Loucy (cell line): ENCODE results near the gene HECTD1.

Experiments
- H2AFZ ChIP-seq: fragments of 200-600 bp; sonication (generic); 2 replicates; pipeline ENCODE4 v1.6.0; 2016; ENCODE audit warnings: antibody characterized with exemption, mild to moderate bottlenecking, low read length, moderate library complexity
- H3F3A ChIP-seq: fragments of 200-600 bp; 2 replicates; pipeline ENCODE4 v1.6.0; 2016; ENCODE audit warnings: antibody characterized with exemption, low read depth, mild to moderate bottlenecking
- H3K27me3 ChIP-seq: fragments of 200-600 bp; sonication (generic); 2 replicates; pipeline ENCODE4 v1.6.1; 2014; ENCODE audit warnings: low read length, mild to moderate bottlenecking; ENCODE audit not compliant: insufficient read depth, poor library complexity, severe bottlenecking
- H3K36me3 ChIP-seq: fragments of 200-600 bp; sonication (generic); 2 replicates; pipeline ENCODE4 v1.6.1; 2016; ENCODE audit warnings: low read length; ENCODE audit not compliant: insufficient read depth
- H3K4me1 ChIP-seq: fragments of 200-600 bp; sonication (generic); 2 replicates; pipeline ENCODE4 v1.5.1; 2014; ENCODE audit warnings: low read length, mild to moderate bottlenecking; ENCODE audit not compliant: insufficient read depth, poor library complexity, severe bottlenecking
- H3K4me2 ChIP-seq: fragments of 200-600 bp; sonication (generic); 2 replicates; pipeline ENCODE4 v1.6.0; 2014; ENCODE audit warnings: antibody characterized with exemption, low read length, low read depth, mild to moderate bottlenecking; ENCODE audit not compliant: poor library complexity, severe bottlenecking
- H3K4me3 ChIP-seq: fragments of 200-600 bp; sonication (generic); 2 replicates; pipeline ENCODE4 v1.5.1; 2014; ENCODE audit warnings: low read length, mild to moderate bottlenecking, mixed read lengths; ENCODE audit not compliant: poor library complexity, severe bottlenecking
- H3K79me2 ChIP-seq: fragments of 200-600 bp; sonication (generic); 2 replicates; pipeline ENCODE4 v1.6.1; 2014; ENCODE audit warnings: low read length; ENCODE audit not compliant: insufficient read depth
- H3K9ac ChIP-seq: fragments of 200-600 bp; sonication (generic); 2 replicates; pipeline ENCODE4 v1.6.0; 2014; ENCODE audit warnings: mild to moderate bottlenecking, low read depth, low read length, moderate library complexity; ENCODE audit not compliant: poor library complexity, severe bottlenecking
- H3K9me2 ChIP-seq: fragments of 200-600 bp; sonication (generic); replicated peaks from 2 replicates; pipeline ENCODE4 v1.6.1; 2016; ENCODE audit warnings: low read depth, low read length, mixed read lengths
- H3K9me3 ChIP-seq: fragments of 200-600 bp; sonication (generic); 2 replicates; pipeline ENCODE4 v1.6.1; 2014; ENCODE audit warnings: mild to moderate bottlenecking, antibody characterized with exemption, low read length, low read depth; ENCODE audit not compliant: insufficient read depth
- H4K20me1 ChIP-seq: fragments of 200-600 bp; sonication (generic); 2 replicates; pipeline ENCODE4 v1.6.0; 2014; ENCODE audit warnings: antibody characterized with exemption, low read length, mild to moderate bottlenecking; ENCODE audit not compliant: insufficient read depth, poor library complexity, severe bottlenecking
- EZH2phosphoT487 ChIP-seq: fragments of 200-600 bp; IDR thresholded peaks from 2 replicates; pipeline ENCODE4 v1.6.1; 2018; ENCODE audit warnings: antibody characterized with exemption, mild to moderate bottlenecking, moderate library complexity, borderline replicate concordance
- TF ChIP-seq, protein P1 (sequence below): fragments of 200-600 bp; sonication (generic); conservative IDR thresholded peaks from 2 replicates; pipeline ENCODE4 v1.5.1; 2014; ENCODE audit warnings: mild to moderate bottlenecking, antibody characterized with exemption, low read length

HECTD1 gene

DNA sequence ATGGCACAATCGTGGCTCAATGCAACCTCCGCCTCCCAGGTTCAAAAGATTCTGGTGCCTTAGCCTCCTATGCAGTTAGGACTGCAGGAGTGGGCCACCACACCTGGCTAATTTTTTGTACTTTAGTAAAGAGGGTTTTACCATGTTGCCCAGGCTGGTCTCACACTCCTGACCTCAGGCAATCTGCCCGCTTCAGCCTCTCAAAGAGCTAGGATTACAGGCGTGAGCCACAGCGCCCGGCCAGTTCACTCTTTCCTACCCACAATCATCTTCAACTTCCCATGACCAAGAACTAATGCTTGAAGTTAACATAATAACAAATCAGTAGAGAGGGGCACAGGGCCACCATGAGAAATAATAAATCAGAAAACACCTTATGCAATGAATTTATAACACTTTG, 82.4 kb downstream of the HECTD1 start:
- no peaks in the 10 kb centered on the region for H3K4me1 ChIP-seq
- H3F3A ChIP-seq: no peaks in the 10 kb centered on the region
- no peak overlapping the region for H2AFZ ChIP-seq
- H3K36me3 ChIP-seq: peaks cover 69% of the 10 kb centered on the region
- no peaks in the 10 kb centered on the region for H3K27me3 ChIP-seq
- no peak overlapping the region for H3K9ac ChIP-seq
- H3K9me2 ChIP-seq: no peaks in the 10 kb centered on the region
- no peaks in the 10 kb centered on the region for H3K79me2 ChIP-seq
- H3K4me3 ChIP-seq: no peak overlapping the region
- H3K4me2 ChIP-seq: no peak overlapping the region
- H4K20me1 ChIP-seq: peaks cover 44% of the 10 kb centered on the region
- no peaks in the 10 kb centered on the region for H3K9me3 ChIP-seq
- TF ChIP-seq EZH2phosphoT487: no peak
- TF ChIP-seq, protein P1, sequence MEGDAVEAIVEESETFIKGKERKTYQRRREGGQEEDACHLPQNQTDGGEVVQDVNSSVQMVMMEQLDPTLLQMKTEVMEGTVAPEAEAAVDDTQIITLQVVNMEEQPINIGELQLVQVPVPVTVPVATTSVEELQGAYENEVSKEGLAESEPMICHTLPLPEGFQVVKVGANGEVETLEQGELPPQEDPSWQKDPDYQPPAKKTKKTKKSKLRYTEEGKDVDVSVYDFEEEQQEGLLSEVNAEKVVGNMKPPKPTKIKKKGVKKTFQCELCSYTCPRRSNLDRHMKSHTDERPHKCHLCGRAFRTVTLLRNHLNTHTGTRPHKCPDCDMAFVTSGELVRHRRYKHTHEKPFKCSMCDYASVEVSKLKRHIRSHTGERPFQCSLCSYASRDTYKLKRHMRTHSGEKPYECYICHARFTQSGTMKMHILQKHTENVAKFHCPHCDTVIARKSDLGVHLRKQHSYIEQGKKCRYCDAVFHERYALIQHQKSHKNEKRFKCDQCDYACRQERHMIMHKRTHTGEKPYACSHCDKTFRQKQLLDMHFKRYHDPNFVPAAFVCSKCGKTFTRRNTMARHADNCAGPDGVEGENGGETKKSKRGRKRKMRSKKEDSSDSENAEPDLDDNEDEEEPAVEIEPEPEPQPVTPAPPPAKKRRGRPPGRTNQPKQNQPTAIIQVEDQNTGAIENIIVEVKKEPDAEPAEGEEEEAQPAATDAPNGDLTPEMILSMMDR: no peak

DNA sequence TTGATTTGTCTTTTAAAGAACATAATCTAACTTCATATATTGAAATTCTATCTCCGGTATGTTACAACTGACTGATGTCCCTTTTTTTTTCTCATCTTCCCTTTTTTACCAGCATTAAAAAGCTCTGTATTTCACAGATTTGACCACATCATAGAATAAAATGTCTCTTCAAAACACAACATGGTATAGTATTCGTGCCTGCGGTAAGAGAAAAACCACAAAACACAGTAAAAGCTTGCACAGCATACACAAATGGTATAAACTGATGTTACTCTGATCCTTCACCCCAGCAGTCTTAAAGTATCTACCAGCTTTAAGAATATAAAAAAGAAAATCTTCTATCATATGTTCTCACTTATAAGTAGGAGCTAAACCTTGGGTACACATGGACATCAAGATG, 83.4 kb downstream of the HECTD1 start:
- Histone ChIP-seq H3K9ac (no peak overlapping the region), H3K4me1 (no peaks in the 10 kb centered on the region), H2AFZ (no peak overlapping the region), H3F3A (no peaks in the 10 kb centered on the region), H3K4me3 (no peak overlapping the region), H4K20me1 (peaks cover 44% of the 10 kb centered on the region), H3K27me3 (no peaks in the 10 kb centered on the region), H3K4me2 (no peak overlapping the region), H3K9me2 (no peaks in the 10 kb centered on the region), H3K9me3 (no peaks in the 10 kb centered on the region), H3K36me3 (peaks cover 70% of the 10 kb centered on the region), H3K79me2 (no peaks in the 10 kb centered on the region)
- peak; percentile 78 for TF ChIP-seq EZH2phosphoT487
- TF ChIP-seq, protein P1: no peak

DNA sequence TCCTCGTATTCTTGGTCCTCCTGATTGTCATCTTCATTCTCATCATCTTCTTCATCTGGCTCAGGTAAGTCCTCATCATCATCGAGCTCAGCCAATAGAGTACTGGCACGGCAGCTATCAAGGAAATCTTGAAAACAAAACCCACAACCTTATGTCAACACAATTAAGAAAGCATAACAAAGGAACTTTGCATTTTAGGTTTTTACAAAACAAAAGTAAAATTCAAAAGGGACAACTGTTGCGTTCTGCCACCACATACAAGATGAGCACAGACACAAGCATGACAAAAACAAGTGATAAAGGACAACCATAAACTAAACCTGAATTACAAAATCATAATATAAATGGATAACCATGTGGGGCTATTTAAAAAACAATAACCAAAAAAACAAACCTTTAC, 84.7 kb downstream of the HECTD1 start:
- H3K9me2 ChIP-seq: no peaks in the 10 kb centered on the region
- H3K9ac ChIP-seq: no peak overlapping the region
- H3F3A ChIP-seq: no peaks in the 10 kb centered on the region
- H3K4me2 ChIP-seq: no peak overlapping the region
- H3K4me3 ChIP-seq: no peak overlapping the region
- H3K27me3 ChIP-seq: no peaks in the 10 kb centered on the region
- H3K36me3 ChIP-seq: peaks cover 68% of the 10 kb centered on the region
- no peak for TF ChIP-seq EZH2phosphoT487
- TF ChIP-seq, protein P1: no peak
- H3K9me3 ChIP-seq: no peaks in the 10 kb centered on the region
- no peak overlapping the region for H2AFZ ChIP-seq
- H4K20me1 ChIP-seq: peaks cover 44% of the 10 kb centered on the region
- no peaks in the 10 kb centered on the region for H3K79me2 ChIP-seq
- H3K4me1 ChIP-seq: no peaks in the 10 kb centered on the region
